ENCODE data around the gene SPPL2C. TPM values are rescaled to one million over a fixed set of nuclear protein-coding genes. Genes with fewer than 3 reads are reported as not detected.

The SPPL2C gene
- total and polyA plus RNA-seq, 2 of the 8 experiments (the other 6 are each of a cell fraction or from before 2014, with no cell fraction given), result not detected

DNA sequence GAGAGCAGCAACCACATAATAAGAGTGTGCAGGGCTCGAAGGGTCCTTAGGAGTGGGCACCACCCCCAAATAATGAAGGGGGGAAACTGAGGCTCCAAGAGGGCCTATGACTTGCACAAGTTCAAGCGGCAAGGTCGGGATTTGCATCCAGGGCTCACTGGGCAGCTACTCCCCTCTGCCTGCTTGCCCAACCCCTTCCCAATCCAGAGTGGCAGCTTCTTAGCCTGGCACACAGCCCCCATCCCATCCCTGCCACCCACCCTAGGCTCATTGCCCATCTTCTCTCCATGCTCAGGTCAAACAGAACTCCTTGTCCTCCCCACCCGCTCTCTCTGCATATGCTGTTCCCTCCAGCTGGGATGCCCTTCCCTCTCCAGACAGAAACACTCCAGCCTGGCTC lies 2.4 kb downstream of the SPPL2C start (continued):
- no peak for TF ChIP-seq SAP30 (IDR thresholded peaks at IDR 0.05; ENCODE audit: insufficient read depth, insufficient replicate concordance, low read length)
- no peak for TF ChIP-seq GTF2F1 (IDR thresholded peaks at IDR 0.05; ENCODE audit: borderline replicate concordance, low read depth, low read length)
- no peak for TF ChIP-seq TEAD4 (IDR thresholded peaks at IDR 0.05; ENCODE audit: low read depth, low read length)
- TF ChIP-seq SP2 (IDR thresholded peaks at IDR 0.05; ENCODE audit: low read length), result no peak
- no peak for TF ChIP-seq SUZ12 (IDR thresholded peaks at IDR 0.05; ENCODE audit: low read length)
- TF ChIP-seq POU5F1 (IDR thresholded peaks at IDR 0.05; ENCODE audit: low read depth, low read length), result no peak
- no peak for TF ChIP-seq SP4 (IDR thresholded peaks at IDR 0.05; ENCODE audit: low read length)
- TF ChIP-seq ATF2 (IDR thresholded peaks at IDR 0.05; ENCODE audit: low read length), result no peak

Data from H1 (cell line).